Activated CD4-positive, alpha-beta T cell treated with anti-CD3 and anti-CD28 coated beads, Interleukin-2, Interleukin-4, amounts not matched to agents 100 ng/mL and 50 ng/mL, durations not matched to agents 16 hours and 8 hours (primary cell): Measurements from ENCODE around the gene HES6.

ENCODE experiments used
- DNase-seq: peaks from one replicate; pipeline ENCODE4 v3.0.0-alpha.2; 2020; ENCODE audit warnings: low spot score

HES6 gene

DNA sequence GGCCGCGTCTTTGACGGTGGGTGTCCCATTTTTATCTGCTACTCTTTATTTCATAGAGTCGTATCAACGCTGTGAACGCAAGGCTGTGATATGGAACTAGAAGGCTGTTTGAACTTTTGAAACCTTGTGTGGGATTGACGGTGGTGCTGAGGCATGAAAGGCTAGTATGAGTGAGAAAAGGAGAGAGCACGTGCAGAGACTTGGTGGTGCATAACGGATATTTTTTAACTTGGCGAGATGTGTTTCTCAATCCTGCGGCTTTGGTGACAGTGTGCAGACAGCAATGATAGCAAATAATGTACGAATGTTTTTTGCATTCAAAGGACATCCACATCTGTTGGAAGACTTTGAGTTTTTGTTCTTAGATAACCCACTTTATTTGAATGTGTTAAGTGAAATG, 6.2 kb downstream of the HES6 start:
- no peak for DNase-seq

DNA sequence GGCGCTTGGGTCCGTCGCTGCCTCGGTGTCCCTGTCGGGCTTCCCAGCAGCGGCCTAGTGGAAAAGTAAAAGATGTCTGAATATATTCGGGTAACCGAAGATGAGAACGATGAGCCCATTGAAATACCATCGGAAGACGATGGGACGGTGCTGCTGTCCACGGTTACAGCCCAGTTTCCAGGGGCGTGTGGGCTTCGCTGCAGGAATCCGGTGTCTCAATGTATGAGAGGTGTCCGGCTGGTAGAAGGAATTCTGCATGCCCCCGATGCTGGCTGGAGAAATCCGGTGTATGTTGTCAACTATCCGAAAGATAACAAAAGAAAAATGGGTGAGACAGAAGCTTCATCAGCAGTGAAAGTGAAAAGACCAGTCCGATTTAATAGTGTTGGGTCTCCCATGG, 8.0 kb downstream of the HES6 start:
- no peak for DNase-seq

DNA sequence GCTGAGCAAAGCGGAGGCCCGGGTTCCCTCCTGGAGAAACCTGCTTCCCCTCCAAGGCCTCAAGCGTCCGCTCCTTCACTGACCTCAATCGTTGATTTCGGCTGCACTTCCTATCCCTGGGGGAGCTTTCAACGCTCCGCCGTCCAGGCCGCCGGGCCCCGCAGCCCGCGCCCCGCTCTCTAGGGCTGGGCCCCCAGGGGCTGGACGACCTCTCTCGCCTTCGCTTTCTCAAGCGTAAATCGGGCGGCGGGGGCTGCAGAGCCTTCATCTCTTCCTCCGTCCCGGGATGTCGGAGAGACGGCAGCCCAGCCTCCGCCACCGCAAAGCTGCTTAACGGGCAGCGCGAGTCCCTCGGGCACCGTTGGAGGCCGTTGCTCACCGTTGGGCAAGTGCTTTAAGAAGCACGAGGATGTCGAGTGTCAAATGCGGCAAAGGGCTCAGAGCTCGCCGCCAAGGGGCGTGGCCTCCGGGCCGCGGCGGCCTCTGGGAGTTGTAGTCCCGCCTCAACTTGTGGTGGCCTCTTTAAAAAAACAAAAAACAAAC, 8.5 kb downstream of the HES6 start:
- peak; percentile 62 for DNase-seq

DNA sequence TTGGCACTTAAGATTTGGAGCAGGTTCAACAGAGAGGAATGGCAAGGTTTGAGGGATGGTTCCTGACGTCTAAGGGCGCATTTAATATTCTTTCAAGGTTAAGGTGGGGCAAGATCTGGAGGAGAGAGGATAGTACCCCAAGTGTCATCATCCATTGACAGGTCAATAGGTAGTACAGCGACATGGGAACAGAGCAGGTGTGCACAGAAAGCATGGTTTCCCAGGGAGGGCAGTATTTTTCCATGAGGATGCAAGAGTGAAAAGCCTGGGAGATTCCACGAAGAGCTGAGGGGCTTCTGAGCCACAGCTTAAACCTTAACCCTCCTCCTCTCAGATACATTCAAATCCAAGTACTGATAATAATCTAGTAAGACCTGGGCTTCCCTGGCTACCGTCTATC, 9.1 kb downstream of the HES6 start:
- DNase-seq: no peak

DNA sequence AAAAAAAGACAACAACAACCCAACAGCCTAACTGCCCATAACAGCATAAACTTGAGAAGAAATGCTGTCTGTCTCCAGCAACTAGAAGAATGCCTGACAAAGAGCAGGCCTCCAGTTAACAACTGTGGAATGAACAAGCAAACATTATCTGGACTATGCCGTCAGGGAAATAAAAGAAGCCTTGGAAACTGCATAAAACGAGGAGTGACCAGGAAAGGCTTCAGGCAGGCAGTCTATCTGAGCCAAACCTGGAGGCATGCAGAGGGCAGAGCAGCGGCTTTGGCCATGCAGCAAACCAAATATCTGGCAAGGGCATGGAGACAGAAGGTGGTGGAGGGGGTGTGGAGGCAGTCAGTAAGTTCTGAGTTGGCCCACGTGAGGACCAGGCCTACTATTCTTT, 11.1 kb downstream of the HES6 start:
- no peak for DNase-seq

DNA sequence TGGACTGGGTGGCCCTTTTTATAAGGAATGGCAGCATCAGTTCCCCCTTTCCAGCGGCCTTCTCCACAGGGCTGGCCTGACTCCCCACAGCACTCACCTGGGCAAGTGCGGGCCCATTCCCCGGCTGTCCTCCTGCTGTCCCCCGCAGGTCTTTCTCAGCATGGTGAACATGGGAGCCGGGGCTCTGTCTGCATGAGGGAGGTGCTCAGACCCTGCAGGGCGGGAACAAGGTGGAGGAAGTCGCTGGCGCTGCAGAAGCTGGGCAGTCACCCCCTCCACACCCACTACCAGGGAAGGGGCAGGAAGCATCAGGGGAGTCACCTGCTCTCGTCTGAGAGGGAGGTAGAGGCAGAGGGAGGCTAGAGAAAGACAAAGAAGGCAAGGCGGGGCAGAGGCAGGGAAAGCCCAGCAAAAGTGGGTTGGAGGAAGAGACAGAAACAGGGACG, 12.2 kb downstream of the HES6 start:
- DNase-seq: no peak

DNA sequence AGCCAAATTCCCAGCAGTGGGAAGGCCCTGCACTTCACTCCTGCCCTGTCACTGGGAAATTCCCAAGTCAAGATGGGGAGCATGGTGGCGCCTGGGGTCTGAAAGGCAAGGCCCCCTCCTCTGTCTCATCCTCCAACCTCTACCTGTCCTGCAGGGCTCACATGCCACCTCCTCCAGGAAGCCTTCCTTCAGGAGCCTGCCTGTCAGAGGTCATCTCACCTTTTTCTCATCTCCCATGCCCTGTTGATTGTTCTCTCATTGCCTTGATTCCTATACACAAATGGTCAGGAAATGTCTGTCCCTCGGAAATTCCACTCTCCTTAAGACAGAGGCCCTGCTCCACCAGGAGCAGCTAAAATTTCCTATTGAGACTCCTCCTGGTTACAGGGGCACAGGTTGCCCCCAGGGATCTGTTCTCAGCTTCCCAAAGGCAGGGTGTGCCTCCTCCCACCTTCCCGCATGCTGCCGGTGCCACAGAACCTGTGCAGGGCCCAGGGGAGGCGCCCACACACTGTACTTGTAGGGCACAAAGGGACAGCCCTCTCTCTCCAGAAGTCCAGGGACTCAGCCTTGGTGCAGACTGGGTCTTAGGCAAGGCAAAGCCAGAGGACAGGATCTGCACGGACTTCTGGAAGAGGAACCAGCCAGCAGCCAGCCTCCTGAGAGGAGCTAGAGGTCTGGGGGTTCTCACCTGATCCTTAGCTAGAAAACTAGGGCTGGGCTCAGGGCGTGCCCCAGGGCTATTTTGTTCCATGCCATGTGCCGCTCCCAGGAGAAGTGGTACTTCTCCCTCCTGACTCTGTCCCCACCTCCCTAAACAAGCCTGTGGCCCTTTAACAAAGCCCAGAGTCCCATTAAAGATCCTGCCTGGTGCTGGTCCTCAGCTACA, 12.9 kb downstream of the HES6 start:
- no peak for DNase-seq

DNA sequence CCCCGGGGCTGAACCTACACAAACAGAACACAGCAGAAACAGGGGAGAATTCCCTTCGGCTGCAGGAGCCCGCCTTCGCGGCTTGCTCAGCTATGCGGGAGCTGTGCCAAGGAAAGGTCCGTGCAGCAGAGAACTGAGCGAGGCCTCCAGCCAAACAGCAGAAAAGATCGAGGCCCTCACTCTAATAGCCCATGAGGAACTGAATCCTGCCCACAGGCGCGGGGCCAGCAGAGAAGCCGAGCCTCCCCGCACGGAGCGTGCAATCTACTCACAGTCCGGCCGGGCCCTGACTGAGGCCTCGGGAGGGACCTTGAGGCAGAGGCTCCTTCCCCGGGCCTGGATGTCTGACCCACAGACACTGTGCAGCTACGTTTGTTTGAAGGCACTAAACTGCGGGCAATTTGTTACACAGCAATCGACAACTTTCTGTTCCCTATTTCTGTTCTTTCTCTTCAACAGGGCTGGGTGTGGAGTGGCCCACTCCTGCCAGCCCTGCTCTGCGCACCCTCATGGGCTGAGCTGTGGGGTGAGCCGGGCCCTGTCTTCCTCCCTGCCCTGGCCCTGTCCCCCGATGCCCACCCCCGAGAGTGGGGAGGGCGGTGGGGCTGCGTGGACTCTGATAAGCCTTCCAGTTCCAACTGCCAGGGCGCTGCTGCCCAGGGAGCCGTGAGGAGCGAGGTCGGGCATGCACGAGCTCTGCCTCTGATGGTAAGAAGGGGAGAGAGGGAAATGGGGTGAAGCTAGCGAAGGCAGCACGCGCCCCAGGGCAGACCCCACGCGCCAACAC, 13.7 kb downstream of the HES6 start:
- DNase-seq: no peak

DNA sequence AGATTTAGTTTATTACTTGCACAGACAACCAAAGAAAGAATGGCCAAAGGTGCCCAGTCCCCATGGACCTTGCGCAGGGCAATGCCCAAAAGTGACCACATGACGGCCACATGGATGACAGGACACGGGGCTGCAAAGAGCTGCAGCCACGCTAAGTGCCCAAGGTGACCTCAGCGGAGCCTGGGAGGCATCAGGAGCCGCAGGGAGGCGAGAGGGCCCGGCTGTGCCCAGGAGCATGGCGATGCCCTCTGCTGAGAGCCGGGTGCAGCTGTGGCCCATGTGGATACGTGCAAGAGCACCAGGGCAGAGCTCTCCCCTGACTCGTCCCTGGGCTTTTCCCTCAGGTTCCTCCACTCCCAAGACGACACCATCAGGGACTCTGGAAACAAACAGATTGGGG, 14.7 kb downstream of the HES6 start:
- DNase-seq: no peak

DNA sequence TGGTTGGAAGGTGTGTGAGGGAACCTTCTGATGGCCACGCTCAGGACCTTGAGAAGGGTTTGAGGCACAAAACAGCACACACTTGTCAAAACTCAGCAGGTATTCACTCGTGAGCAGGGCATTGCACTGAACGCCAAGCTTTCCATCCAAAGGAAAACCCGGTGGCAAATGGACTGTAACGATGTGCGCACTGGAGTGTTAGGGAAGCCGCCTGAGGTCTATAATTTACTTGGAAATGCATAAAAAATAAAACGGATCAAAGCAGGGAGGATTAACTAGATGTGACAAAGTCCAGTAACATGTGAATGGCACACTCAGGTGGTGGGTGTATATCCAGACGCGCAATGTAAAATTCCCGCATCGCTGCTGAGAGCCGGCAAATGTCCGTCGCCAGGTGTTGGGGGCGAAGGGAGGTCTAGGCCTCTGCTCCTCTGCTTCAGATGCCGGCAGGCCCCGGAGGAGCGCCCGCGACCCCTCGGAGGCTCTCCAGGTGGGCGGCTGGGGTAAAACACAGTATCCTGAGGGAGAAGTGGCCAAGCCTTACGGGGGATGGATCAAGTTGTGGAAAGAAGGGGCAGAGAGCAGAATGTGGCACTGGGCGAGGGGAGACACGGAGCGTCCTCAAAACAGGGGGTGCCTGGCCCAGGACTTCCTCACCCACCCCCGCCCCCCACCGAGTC, 15.3 kb downstream of the HES6 start:
- DNase-seq: no peak

DNA sequence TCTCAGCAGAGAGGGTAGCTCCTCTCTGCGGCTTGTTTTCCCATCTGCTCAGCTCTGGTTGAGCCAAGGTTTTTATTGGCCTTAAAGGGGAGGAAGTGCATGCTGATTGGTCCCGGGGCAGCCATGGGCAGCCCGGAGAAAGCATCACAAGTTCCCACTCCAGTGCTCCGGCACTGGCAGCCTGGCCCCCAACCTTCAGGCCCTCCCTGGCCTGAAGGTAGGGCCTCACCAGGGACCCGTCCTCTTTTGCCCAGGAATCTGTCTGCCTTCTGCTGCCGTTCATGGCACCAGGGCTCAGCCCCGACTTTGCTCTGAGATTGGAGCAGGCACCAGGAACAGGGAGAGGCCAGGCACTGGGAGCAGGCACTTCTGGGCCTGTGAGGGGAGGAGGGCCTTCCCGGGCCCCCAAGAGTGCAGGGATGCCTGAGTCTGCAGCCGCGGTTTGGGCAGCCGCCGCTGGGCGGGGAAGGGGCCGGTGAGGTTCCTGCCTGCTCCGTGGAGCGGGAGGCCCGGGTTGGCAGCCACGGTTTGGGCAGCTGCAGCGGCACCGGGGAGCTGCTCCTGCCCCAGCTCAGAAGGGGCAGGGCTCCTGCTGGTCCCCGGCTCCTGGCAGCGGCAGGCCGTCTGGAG, 18.8 kb downstream of the HES6 start:
- no peak for DNase-seq

DNA sequence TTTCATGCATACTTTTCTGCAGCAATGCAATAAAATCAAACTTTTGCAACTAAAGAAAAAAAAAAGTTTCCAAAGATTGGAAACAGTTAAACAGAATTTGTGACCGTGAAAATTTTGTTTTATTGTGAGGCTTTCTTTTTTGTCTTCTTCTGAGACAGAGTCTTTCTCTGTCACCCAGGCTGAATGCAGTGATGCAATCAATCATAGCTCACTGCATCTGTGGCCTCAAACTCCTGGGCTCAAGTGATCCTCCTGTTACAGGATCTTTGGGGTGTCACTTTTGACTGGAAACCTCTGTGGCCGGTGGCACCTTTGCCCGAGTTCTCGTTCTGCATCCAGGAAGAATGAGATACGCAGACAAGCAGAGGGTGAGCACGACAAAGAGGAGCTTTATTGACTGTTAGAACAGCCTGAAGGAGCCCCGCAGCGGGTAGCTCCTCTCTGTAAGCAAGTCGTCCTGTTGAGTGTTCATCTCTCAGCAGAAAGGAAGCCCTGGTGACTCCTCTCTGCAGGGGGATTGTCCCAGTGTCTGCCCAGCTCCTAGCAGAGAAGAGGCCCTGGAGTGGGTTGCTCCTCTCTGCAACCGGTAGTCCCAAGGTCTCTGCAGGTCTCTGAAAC, 19.5 kb downstream of the HES6 start:
- DNase-seq: no peak

DNA sequence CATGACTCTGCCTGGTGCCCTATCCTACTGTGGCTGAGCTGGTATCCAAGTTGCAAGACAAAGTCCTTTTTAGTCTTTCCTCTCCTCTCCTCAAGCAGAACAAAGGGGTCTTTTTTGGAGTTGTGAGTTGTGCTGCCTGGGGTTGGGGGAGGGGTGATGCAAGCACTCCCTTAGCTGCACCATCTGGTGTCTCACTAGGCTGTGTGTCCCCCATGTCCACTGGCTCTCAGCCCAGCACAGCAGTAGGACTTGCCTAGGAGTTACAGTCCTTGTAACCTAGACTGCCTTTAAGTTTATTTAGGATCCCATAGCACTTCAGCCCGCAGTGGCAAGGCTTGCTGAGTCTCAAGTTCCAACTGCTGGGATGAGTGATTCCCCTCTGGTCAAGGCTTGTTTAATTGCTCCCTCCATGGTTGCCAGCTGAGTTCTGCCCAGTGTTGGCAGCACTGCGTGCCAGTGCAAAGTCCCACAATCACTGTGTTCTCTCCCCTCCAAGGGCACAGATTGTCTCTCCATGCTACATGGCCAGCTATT, 23.1 kb downstream of the HES6 start:
- no peak for DNase-seq

DNA sequence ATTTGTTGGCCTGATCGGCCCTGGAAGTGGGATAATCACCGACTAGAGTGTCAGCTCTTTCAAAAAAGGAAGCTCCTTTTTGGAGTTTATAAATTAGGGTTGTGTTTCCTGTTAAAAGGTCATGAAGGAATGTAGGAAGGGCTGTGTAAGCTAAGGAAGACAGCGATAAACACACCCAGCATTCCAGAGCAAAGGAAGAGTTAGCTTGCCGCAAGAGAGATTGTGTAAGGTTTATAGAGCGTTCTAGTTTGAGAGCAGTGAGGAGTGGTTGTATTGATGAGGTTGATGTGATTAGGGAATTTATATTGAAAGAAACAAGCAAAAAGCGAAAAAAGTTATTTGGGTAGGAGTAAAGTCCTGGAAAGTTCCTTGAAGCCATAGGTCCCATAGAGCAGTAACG, 32.8 kb downstream of the HES6 start:
- DNase-seq: no peak

DNA sequence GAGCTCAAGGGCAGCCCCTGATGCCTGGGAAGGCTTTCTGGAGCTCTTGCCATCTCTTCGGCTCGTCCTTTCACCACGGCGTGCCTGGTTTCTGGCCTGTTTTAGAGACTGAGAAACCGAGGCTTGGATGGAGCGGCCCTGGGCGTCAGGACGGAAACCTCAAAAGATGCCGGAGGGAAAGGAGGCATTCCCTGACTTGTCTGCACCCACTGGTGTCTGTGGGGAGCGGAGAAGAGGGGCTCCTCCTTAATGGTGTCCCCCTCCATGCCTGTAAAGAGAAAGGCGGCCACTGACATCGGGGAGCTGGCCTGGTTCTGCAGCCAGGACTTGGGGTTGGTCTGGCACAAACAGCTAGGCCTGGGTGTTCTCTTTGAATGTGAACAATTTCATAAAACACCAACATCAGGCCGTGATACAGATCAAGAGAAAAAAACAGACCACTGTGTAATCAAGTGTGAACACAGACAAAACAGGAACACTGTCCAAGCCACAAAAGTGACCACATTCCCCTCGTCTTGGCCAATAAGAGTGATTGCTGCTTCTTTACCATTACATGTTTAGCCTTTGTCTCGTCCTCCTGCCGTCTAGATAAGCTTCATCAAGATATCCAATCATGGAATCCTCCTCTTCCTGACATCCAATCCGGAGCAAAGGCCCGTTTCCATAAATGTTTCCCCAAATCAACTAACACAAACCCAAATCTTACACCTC, 35.7 kb downstream of the HES6 start:
- no peak for DNase-seq

DNA sequence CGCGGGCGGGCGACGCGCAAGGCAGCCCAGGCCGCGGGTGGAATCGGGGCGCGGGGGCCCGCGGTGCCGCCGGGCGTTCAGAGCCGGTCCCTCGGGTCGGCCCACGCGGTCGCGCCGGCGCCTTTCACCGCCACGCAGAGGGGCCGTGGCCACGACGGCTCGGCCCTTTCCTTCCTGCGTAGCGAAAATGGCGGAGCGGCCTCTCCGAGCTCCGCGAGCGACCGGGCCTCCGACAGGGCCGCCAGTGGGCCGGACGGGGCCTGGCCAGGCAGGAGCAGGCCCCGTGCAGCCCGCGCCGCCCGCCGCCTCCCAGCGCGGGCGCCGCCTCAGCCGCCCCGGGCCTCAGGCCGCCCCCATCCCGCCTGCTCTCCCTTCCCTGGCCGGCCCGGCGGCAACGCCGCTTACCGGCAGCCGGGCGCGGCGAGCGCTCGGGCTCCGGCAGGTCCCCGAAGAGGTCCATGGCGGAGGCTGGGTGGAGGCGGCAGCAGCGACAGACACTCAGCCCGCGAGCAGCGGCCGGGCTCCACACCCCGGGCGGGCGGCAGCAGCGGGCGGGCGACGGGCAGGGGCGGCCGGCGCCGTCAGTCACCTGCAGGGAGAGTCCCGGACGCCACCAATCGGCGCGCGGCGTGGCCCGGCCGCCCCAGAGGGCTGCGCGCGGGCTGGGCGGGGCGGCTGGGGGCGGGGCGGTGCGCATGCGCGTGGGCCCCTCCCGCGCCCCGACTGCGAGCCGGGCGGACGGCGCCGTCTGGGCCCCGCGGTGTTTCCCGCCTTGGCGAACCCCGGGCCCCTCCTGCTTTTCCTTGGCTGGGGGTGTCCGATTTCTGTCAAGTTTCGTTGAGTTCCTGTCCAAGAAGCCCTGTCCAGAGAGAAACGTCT, 36.5 kb downstream of the HES6 start, which contains the start of gene ILKAP:
Gene ILKAP, minus strand, starts transcription at position 602 of the 879 bp plus-strand sequence. Its CDS starts 142 bp downstream, at position 460.
- peak; percentile 86 for DNase-seq

DNA sequence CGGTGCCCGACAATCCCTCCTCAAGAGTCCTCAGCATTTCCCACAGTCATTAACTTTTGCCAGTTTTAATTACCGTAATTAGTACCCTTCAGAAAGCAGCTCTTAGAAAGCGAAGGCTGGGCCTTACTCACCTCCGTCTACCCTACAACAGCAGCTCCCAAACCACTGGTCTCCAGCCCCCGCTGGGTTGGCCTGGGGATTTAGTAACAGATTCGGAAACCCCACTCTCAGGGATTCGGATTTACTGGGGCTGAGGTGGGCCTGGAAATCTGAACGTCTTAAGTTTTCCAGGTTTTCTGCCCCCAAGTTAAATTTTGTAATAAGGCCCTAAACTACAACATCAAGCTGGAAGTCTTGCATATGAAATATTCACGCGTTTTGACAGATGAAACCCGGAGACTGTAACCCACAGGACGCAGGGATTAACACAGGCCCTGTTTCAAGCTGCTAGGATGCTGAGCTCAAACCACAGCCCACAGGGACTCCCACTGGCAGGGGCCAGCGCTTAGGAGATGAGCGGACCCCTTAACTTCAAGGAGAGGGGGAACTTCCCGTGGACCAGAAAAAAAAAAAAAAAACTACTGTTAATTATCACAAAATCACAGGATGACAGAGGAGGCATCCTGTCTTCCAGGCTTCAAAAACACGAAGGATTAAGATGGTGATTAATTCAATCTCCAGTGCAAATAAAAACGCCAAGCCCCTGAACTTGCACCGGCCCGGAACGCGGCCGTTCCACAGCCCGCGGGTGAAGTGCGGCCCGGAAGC, 37.3 kb downstream of the HES6 start:
- peak; percentile 14 for DNase-seq

DNA sequence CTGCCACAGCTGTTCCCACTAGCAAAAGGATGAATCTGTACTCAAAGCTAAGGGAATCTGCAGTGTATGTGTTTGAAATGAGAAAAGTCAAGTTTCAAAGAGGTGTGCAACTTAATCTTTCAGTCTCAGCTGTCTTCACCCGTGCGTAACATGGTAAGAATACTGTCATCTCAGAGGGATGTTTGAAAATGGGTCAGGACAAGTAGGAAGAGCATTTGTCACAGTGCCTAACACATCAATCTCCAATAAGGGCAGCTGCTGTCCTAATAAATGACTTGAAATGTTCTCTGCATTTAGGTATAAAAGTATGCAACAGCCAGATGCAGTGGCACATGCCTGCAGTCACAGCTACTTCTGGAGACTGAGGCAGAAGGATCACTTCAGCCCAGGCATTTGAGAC, 49.4 kb downstream of the HES6 start:
- no peak for DNase-seq
